Suprapubic skin (tissue), 4 donors: ENCODE data around the gene SIPA1L3.

Experiments used
- CTCF ChIP-seq, 2 donors: fragments of 200-600 bp in 1 of 2; fragments of 450-650 bp in 1 of 2; sonication (generic) in 1 of 2; IDR thresholded peaks; one replicate each; pipeline ENCODE4 v1.5.1; 2016 to 2019; ENCODE audit warnings: antibody characterized with exemption in 2 of 2, mild to moderate bottlenecking in 1 of 2, moderate library complexity in 1 of 2
- EP300 ChIP-seq: sonication (generic); formaldehyde crosslinking; IDR thresholded peaks from one replicate; pipeline ENCODE4 v1.6.1; 2017; ENCODE audit warnings: antibody characterized with exemption
- POLR2A ChIP-seq, 2 donors: fragments of 450-650 bp; IDR thresholded peaks; one replicate each; pipeline ENCODE4 v1.6.1; 2017; ENCODE audit warnings: antibody characterized with exemption in 2 of 2, mild to moderate bottlenecking in 2 of 2, moderate library complexity in 2 of 2
- POLR2AphosphoS5 ChIP-seq, 3 donors: sonication (generic); formaldehyde crosslinking; IDR thresholded peaks; one replicate each; pipeline ENCODE4 v1.6.1; 2017; ENCODE audit warnings: antibody characterized with exemption in 3 of 3

GRCh38 chr19:37948362-37948761 is 41.4 kb downstream of the SIPA1L3 start:
- no peak for TF ChIP-seq POLR2A (IDR thresholded peaks at IDR 0.05)
- TF ChIP-seq EP300 = no peak
- no peak for TF ChIP-seq POLR2AphosphoS5 (IDR thresholded peaks at IDR 0.05)
- no peak for TF ChIP-seq CTCF (IDR thresholded peaks at IDR 0.05)
